ENCODE data around the gene WDR27. TPM values are rescaled to one million over a fixed set of nuclear protein-coding genes. Genes with fewer than 3 reads are reported as not detected.
"Not testable (repeated sequence)": the region's sequence is repeated elsewhere in the genome, so short reads cannot be mapped to it uniquely, and the experiment has no call there.

Gene WDR27
- total RNA-seq, 1 donor from 2014 or later = 27.2 TPM

GRCh38 chr6:169445661-169446581 is 255.9 kb downstream of the WDR27 start:
- TF ChIP-seq CTCF (conservative IDR thresholded peaks at IDR 0.05; ENCODE audit: low read depth, low read length) = no peak
- no peak for DNase-seq (ENCODE audit: low read depth)
- no peak overlapping the region for H3K4me3 ChIP-seq (ENCODE audit: low read depth, low read length)

- peak; percentile 21 for TF ChIP-seq CTCF (conservative IDR thresholded peaks at IDR 0.05; ENCODE audit: low read depth, low read length)
- no peak for DNase-seq (ENCODE audit: low read depth)
- H3K4me3 ChIP-seq (ENCODE audit: low read depth, low read length) = no peak overlapping the region
Measured at GRCh38 chr6:169445227-169445626, 256.6 kb downstream of the WDR27 start.

GRCh38 chr6:169441292-169441691 is 260.5 kb downstream of the WDR27 start:
- no peak for DNase-seq (ENCODE audit: low read depth)
- H3K4me3 ChIP-seq (ENCODE audit: low read depth, low read length) = no peak overlapping the region
- no peak for TF ChIP-seq CTCF (conservative IDR thresholded peaks at IDR 0.05; ENCODE audit: low read depth, low read length)

- H3K4me3 ChIP-seq (ENCODE audit: low read depth, low read length) = no peak overlapping the region
- no peak for TF ChIP-seq CTCF (conservative IDR thresholded peaks at IDR 0.05; ENCODE audit: low read depth, low read length)
- DNase-seq (ENCODE audit: low read depth) = no peak
Measured at GRCh38 chr6:169439710-169440109, 262.1 kb downstream of the WDR27 start.

GRCh38 chr6:169434554-169434953 is 267.3 kb downstream of the WDR27 start:
- not testable (repeated sequence) for H3K4me3 ChIP-seq (ENCODE audit: low read depth, low read length); DNase-seq (ENCODE audit: low read depth)

GRCh38 chr6:169429001-169429400 is 272.8 kb downstream of the WDR27 start:
- no peak for TF ChIP-seq CTCF (conservative IDR thresholded peaks at IDR 0.05; ENCODE audit: low read depth, low read length)
- no peak overlapping the region for H3K4me3 ChIP-seq (ENCODE audit: low read depth, low read length)
- no peak for DNase-seq (ENCODE audit: low read depth)

GRCh38 chr6:169428532-169428931 is 273.3 kb downstream of the WDR27 start:
- no peak overlapping the region for H3K4me3 ChIP-seq (ENCODE audit: low read depth, low read length)
- DNase-seq (ENCODE audit: low read depth) = no peak
- TF ChIP-seq CTCF (conservative IDR thresholded peaks at IDR 0.05; ENCODE audit: low read depth, low read length) = no peak
